Activated B cell treated with CpG ODN at 0.5 μM for 24 hours (primary cell): ENCODE data around the gene KCNE5. TPM values are rescaled to one million over a fixed set of nuclear protein-coding genes. Genes with fewer than 3 reads are reported as not detected.
"Not testable (repeated sequence)": the region's sequence is repeated elsewhere in the genome, so short reads cannot be mapped to it uniquely, and the experiment has no call there.

ENCODE experiments used
- ATAC-seq: fragments of 200-7000 bp; cut with Tn5 transposase; one replicate; pipeline ENCODE4 v1.10.0; 2021; ENCODE audit warnings: low read depth, mild to moderate bottlenecking, moderate library complexity
- CTCF ChIA-PET: fragments of 350-600 bp; sonication (Branson Sonifier 250); formaldehyde crosslinking; loops from one replicate; lab custom pipeline; 2021; ENCODE audit warnings: antibody characterized with exemption; lab: Charles Lee
- POLR2A ChIA-PET: fragments of 350-600 bp; sonication (Branson Sonifier 250); formaldehyde crosslinking; loops from one replicate; lab custom pipeline; 2021; ENCODE audit warnings: antibody characterized with exemption; lab: Charles Lee
- DNase-seq: peaks from one replicate; pipeline ENCODE4 v3.0.0; 2022
- H3K27ac Mint-ChIP-seq: one replicate; pipeline ENCODE4 v1.8.0; 2020; ENCODE audit warnings: mixed read lengths
- H3K27me3 Mint-ChIP-seq: one replicate; pipeline ENCODE4 v1.8.0; 2021; ENCODE audit warnings: mixed read lengths
- H3K36me3 Mint-ChIP-seq: one replicate; pipeline ENCODE4 v1.8.0; 2021; ENCODE audit warnings: low read depth, mixed read lengths
- H3K4me1 Mint-ChIP-seq: one replicate; pipeline ENCODE4 v1.8.0; 2021; ENCODE audit warnings: mixed read lengths
- H3K4me3 Mint-ChIP-seq: one replicate; pipeline ENCODE4 v1.8.0; 2020; ENCODE audit warnings: mild to moderate bottlenecking, mixed read lengths
- H3K9me3 Mint-ChIP-seq: one replicate; pipeline ENCODE4 v1.8.0; 2020; ENCODE audit warnings: mixed read lengths
- CTCF ChIP-seq: fragments of 200-600 bp; IDR thresholded peaks from one replicate; pipeline ENCODE4 v1.8.0; 2022; ENCODE audit warnings: antibody characterized with exemption, mild to moderate bottlenecking
- intact Hi-C: fragments of 100-400 bp; cut with micrococcal nuclease; formaldehyde crosslinking; loops from one replicate; pipeline ENCODE4 v1.15.1; 2024
- total RNA-seq: library from RNA; stranded (reverse); gene quantifications from 2 replicates; pipeline ENCODE4 v1.2.3, GENCODE V29; 2022

KCNE5 gene
- total RNA-seq, 1 donor from 2014 or later: 0.40 TPM

- no peak for ATAC-seq
- Mint-ChIP-seq H3K4me1 (no peaks in the 10 kb centered on the region), H3K4me3 (no peak overlapping the region)
Measured at GRCh38 chrX:109585488-109585887, 39.5 kb downstream of the KCNE5 start.

GRCh38 chrX:109578916-109579315 lies 46.1 kb downstream of the KCNE5 start:
- ChIA-PET POLR2A (no interaction called here), CTCF (no interaction called here)
- no peaks in the 10 kb centered on the region for H3K27me3 Mint-ChIP-seq
- no peak for TF ChIP-seq CTCF
- no peak for DNase-seq
- intact Hi-C loops: no loop called here
- H3K4me3 Mint-ChIP-seq: no peak overlapping the region
- no peak for ATAC-seq
- no peaks in the 10 kb centered on the region for H3K9me3 Mint-ChIP-seq
- no peak overlapping the region for H3K27ac Mint-ChIP-seq
- H3K4me1 Mint-ChIP-seq: no peaks in the 10 kb centered on the region
- no peaks in the 10 kb centered on the region for H3K36me3 Mint-ChIP-seq

More at GRCh38 chrX:109585488-109585887, 39.5 kb downstream of the KCNE5 start:
- intact Hi-C loops: no loop called here
- no peak overlapping the region for H3K27ac Mint-ChIP-seq
- CTCF ChIA-PET: no interaction called here
- no peak for TF ChIP-seq CTCF
- H3K9me3 Mint-ChIP-seq: no peaks in the 10 kb centered on the region
- POLR2A ChIA-PET: no interaction called here
- DNase-seq: no peak
- H3K36me3 Mint-ChIP-seq: no peaks in the 10 kb centered on the region
- no peaks in the 10 kb centered on the region for H3K27me3 Mint-ChIP-seq

- Mint-ChIP-seq H3K9me3 (no peaks in the 10 kb centered on the region), H3K27me3 (no peaks in the 10 kb centered on the region), H3K4me1 (no peaks in the 10 kb centered on the region), H3K4me3 (no peak overlapping the region), H3K27ac (no peak overlapping the region), H3K36me3 (no peaks in the 10 kb centered on the region)
- no peak for DNase-seq
- TF ChIP-seq CTCF: no peak
- ATAC-seq: no peak
- POLR2A ChIA-PET: no interaction called here
- intact Hi-C loops: no loop called here
- CTCF ChIA-PET: no interaction called here
Measured at GRCh38 chrX:109577055-109577454, 47.9 kb downstream of the KCNE5 start.

GRCh38 chrX:109576083-109576482 lies 48.9 kb downstream of the KCNE5 start:
- CTCF ChIA-PET, POLR2A ChIA-PET, H3K27me3 Mint-ChIP-seq, DNase-seq, H3K4me1 Mint-ChIP-seq, H3K4me3 Mint-ChIP-seq, H3K27ac Mint-ChIP-seq, ATAC-seq, H3K36me3 Mint-ChIP-seq, intact Hi-C loops, H3K9me3 Mint-ChIP-seq: not testable (repeated sequence)

Other genes starting within 250 kb of the KCNE5 start
- not detected in 2 replicates for gene GUCY2F, start 143.1 kb downstream of the KCNE5 start, total RNA-seq
- 9.7 and 12.8 TPM in 2 replicates for gene NXT2, start 88.3 kb downstream of the KCNE5 start, total RNA-seq
- gene ACSL4, start 108.1 kb upstream of the KCNE5 start, total RNA-seq: 36.7 and 55.2 TPM in 2 replicates